ENCODE measurements around the gene SIL1. TPM values are rescaled to one million over a fixed set of nuclear protein-coding genes. Genes with fewer than 3 reads are reported as not detected.
A peak's percentile ranks its signal among the peaks of the same experiment; 100 is the strongest.

Gene SIL1
- total and polyA plus RNA-seq, 5 donors = 43.4 to 51.6 (median 43.7) TPM

DNA sequence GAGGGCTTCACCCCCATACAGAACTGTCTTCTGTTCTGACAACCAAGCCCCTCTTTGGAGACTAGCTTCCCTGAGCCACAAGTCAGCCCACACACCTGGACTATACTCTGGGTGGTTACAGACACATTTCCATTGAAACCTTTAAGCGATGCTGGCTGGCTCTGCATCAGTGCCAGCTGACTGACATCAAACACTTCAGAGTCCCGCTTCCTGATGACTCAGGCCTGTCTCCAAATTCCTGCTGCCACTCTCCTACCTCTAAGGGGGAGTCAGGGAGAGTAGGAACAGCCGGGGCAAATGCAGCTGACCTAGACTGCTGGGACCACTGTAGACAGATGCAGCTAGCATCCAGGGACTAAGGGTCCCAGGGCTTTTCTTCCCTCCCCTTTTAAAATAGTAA lies 59.4 kb downstream of the SIL1 start:
- H3K4me3 ChIP-seq (ENCODE audit: low read length) = no peak overlapping the region
- intact Hi-C loops (cut with DNase I) = no loop called here
- 38% methylated on average over 3 of the region's 3 CpGs for WGBS
- ATAC-seq = peak; percentile 57 to 76
- no peaks in the 10 kb centered on the region for H3K9me3 ChIP-seq (ENCODE audit: control insufficient read depth, low read length)
- H3K27me3 ChIP-seq (ENCODE audit: control insufficient read depth, insufficient read depth) = no peaks in the 10 kb centered on the region
- DNase-seq = peak; percentile 31 to 64 (median 58)
- H3K4me1 ChIP-seq (ENCODE audit: control insufficient read depth, insufficient read depth, low read length) = peaks cover 16% of the 10 kb centered on the region
- peak overlapping the region; percentile 29 for H3K27ac ChIP-seq (ENCODE audit: low read length)

GRCh38 chr5:139138109-139138508 lies 60.1 kb downstream of the SIL1 start:
- DNase-seq (no peak), ATAC-seq (no peak)
- H3K9me3 ChIP-seq (ENCODE audit: control insufficient read depth, low read length) = no peaks in the 10 kb centered on the region
- H3K4me1 ChIP-seq (ENCODE audit: control insufficient read depth, insufficient read depth, low read length) = peaks cover 18% of the 10 kb centered on the region
- intact Hi-C loops (cut with DNase I) = no loop called here
- peak overlapping the region; percentile 23 for H3K27ac ChIP-seq (ENCODE audit: low read length)
- no peaks in the 10 kb centered on the region for H3K27me3 ChIP-seq (ENCODE audit: control insufficient read depth, insufficient read depth)
- no peak overlapping the region for H3K4me3 ChIP-seq (ENCODE audit: low read length)
- 82% methylated on average over 4 of the region's 4 CpGs for WGBS

- H3K4me3 ChIP-seq (ENCODE audit: low read length) = no peak overlapping the region
- DNase-seq (peak in 1 of 3 donors; percentile 60), ATAC-seq (no peak)
- no peaks in the 10 kb centered on the region for H3K27me3 ChIP-seq (ENCODE audit: control insufficient read depth, insufficient read depth)
- 57% methylated on average over 4 of the region's 4 CpGs for WGBS
- H3K9me3 ChIP-seq (ENCODE audit: control insufficient read depth, low read length) = no peaks in the 10 kb centered on the region
- intact Hi-C loops (cut with DNase I) = no loop called here
- peak overlapping the region; percentile 23 for H3K27ac ChIP-seq (ENCODE audit: low read length)
- H3K4me1 ChIP-seq (ENCODE audit: control insufficient read depth, insufficient read depth, low read length) = peaks cover 21% of the 10 kb centered on the region
Measured at GRCh38 chr5:139137697-139138096, 60.5 kb downstream of the SIL1 start.

DNA sequence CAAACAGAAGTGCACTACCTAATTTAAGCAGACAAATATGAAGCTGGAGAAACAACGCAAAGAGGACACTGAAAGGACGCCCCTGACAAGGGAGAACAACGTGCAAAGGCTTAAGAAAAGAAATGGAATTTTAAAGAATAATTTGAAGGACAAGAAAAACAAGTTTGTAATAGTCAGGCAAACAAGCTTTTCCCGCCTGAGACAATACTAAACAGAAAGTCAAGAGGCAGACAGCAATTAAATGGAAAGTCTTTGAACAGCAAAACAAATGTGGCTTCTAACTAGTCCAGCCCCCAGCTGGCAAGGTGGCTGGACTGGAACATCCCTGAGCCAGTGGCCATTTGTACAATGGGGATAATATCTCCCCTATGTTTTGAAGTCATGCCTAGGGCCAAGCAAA lies 63.3 kb downstream of the SIL1 start:
- Histone ChIP-seq H3K4me1 (ENCODE audit: control insufficient read depth, insufficient read depth, low read length) (peaks cover 21% of the 10 kb centered on the region), H3K27ac (ENCODE audit: low read length) (no peak overlapping the region)
- intact Hi-C loops (cut with DNase I) = no loop called here

DNA sequence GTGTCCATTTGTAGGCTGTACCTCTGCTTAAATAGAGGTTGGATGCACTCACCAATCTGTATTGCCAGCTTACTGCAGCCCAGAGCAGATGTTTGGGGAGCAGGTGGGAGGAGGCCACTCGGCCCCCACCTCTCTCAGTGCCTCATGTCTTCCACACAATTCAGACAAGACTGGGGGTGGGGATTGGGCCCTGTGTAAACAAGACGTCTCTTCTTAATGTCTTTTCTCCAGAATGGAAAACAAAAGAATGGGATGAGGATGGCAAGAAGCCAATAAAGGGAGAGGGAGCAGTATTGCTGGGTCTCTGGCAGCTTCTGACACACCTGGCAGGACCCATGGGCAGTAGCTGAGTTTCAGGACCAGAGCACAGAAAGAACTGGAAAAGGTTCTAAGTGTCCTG lies 64.9 kb downstream of the SIL1 start:
- H3K27me3 ChIP-seq (ENCODE audit: control insufficient read depth, insufficient read depth) = no peaks in the 10 kb centered on the region
- H3K27ac ChIP-seq (ENCODE audit: low read length) = no peak overlapping the region
- intact Hi-C loops (cut with DNase I) = no loop called here
- 69% methylated on average over 2 of the region's 2 CpGs for WGBS
- peaks cover 20% of the 10 kb centered on the region for H3K4me1 ChIP-seq (ENCODE audit: control insufficient read depth, insufficient read depth, low read length)
- H3K4me3 ChIP-seq (ENCODE audit: low read length) = no peak overlapping the region
- DNase-seq = no peak
- no peak for ATAC-seq
- H3K9me3 ChIP-seq (ENCODE audit: control insufficient read depth, low read length) = no peaks in the 10 kb centered on the region

More for the DNA sequence above, 63.3 kb downstream of the SIL1 start:
- 97% methylated on average over 4 of the region's 4 CpGs for WGBS
- Histone ChIP-seq H3K4me3 (ENCODE audit: low read length) (no peak overlapping the region), H3K27me3 (ENCODE audit: control insufficient read depth, insufficient read depth) (no peaks in the 10 kb centered on the region), H3K9me3 (ENCODE audit: control insufficient read depth, low read length) (no peaks in the 10 kb centered on the region)
- DNase-seq (no peak), ATAC-seq (no peak)

DNA sequence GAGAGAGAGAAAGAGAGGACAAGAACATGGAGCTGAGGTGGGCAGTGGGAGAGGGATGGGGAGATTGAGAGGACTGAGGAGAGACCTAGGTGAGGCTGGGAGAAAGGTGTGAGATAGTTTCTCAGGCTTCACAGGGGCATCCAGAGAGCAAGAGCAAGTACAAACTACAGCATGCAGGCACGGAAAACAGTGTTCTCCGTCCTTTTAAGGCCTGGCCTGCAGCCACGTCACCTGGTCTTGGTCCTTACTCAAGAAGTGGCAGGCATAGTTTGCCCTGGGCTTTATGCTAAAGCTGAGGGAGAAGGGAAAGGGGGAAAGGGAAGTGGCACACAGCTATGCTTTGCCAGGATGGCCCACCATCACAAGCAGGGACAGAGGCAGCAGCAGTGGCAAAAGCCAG lies 65.7 kb downstream of the SIL1 start:
- peaks cover 13% of the 10 kb centered on the region for H3K4me1 ChIP-seq (ENCODE audit: control insufficient read depth, insufficient read depth, low read length)
- WGBS = 77% methylated on average over 3 of the region's 3 CpGs
- H3K9me3 ChIP-seq (ENCODE audit: control insufficient read depth, low read length) = no peaks in the 10 kb centered on the region
- no peaks in the 10 kb centered on the region for H3K27me3 ChIP-seq (ENCODE audit: control insufficient read depth, insufficient read depth)
- H3K4me3 ChIP-seq (ENCODE audit: low read length) = no peak overlapping the region
- DNase-seq (no peak), ATAC-seq (no peak)
- intact Hi-C loops (cut with DNase I) = no loop called here
- H3K27ac ChIP-seq (ENCODE audit: low read length) = no peak overlapping the region

GRCh38 chr5:139131921-139132432 lies 66.2 kb downstream of the SIL1 start:
- WGBS = 12% methylated on average over 2 of the region's 2 CpGs
- H3K4me1 ChIP-seq (ENCODE audit: control insufficient read depth, insufficient read depth, low read length) = peaks cover 13% of the 10 kb centered on the region
- no peak overlapping the region for H3K4me3 ChIP-seq (ENCODE audit: low read length)
- H3K9me3 ChIP-seq (ENCODE audit: control insufficient read depth, low read length) = no peaks in the 10 kb centered on the region
- DNase-seq (no peak), ATAC-seq (peak; percentile 27 to 31)
- intact Hi-C loops (cut with DNase I) = no loop called here
- peak overlapping the region; percentile 96 for H3K27ac ChIP-seq (ENCODE audit: low read length)
- H3K27me3 ChIP-seq (ENCODE audit: control insufficient read depth, insufficient read depth) = no peaks in the 10 kb centered on the region

DNA sequence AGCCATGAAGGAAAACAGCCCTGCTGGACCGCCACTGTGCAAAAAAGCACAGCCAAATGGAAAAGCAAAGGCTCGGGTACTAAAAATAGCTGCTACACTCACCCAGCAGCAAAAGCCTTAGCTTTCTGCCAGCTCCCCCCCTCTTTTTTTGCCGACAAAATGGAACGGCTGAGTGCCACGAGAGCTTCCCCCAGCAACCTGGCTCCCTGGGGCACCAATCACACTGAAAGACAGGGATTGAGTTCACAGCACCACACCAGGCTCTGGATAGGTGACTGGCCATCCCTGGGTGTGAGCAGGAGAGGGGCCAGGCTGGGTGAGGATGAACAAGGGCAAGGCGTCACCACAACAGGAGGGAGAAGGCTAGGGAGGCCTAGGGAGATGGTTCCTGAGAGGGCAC lies 66.7 kb downstream of the SIL1 start:
- H3K4me1 ChIP-seq (ENCODE audit: control insufficient read depth, insufficient read depth, low read length) = peaks cover 13% of the 10 kb centered on the region
- no peaks in the 10 kb centered on the region for H3K27me3 ChIP-seq (ENCODE audit: control insufficient read depth, insufficient read depth)
- peak overlapping the region; percentile 17 for H3K4me3 ChIP-seq (ENCODE audit: low read length)
- WGBS = 27% methylated on average over 6 of the region's 6 CpGs
- H3K9me3 ChIP-seq (ENCODE audit: control insufficient read depth, low read length) = no peaks in the 10 kb centered on the region
- peak overlapping the region; percentile 96 for H3K27ac ChIP-seq (ENCODE audit: low read length)
- intact Hi-C loops (cut with DNase I) = no loop called here
- peak; percentile 46 to 74 (median 54) for DNase-seq
- peak; percentile 66 to 74 for ATAC-seq

GRCh38 chr5:139131062-139131461 lies 67.1 kb downstream of the SIL1 start:
- peaks cover 13% of the 10 kb centered on the region for H3K4me1 ChIP-seq (ENCODE audit: control insufficient read depth, insufficient read depth, low read length)
- ATAC-seq = no peak
- DNase-seq = no peak
- peak overlapping the region; percentile 96 for H3K27ac ChIP-seq (ENCODE audit: low read length)
- H3K4me3 ChIP-seq (ENCODE audit: low read length) = peak overlapping the region; percentile 17
- H3K9me3 ChIP-seq (ENCODE audit: control insufficient read depth, low read length) = no peaks in the 10 kb centered on the region
- H3K27me3 ChIP-seq (ENCODE audit: control insufficient read depth, insufficient read depth) = no peaks in the 10 kb centered on the region
- intact Hi-C loops (cut with DNase I) = no loop called here
- 40% methylated on average over 3 of the region's 3 CpGs for WGBS

- Histone ChIP-seq H3K4me1 (ENCODE audit: control insufficient read depth, insufficient read depth, low read length) (peaks cover 13% of the 10 kb centered on the region), H3K4me3 (ENCODE audit: low read length) (no peak overlapping the region), H3K27me3 (ENCODE audit: control insufficient read depth, insufficient read depth) (no peaks in the 10 kb centered on the region), H3K27ac (ENCODE audit: low read length) (no peak overlapping the region), H3K9me3 (ENCODE audit: control insufficient read depth, low read length) (no peaks in the 10 kb centered on the region)
- 79% methylated on average over 4 of the region's 4 CpGs for WGBS
- DNase-seq (no peak), ATAC-seq (no peak)
- intact Hi-C loops (cut with DNase I) = no loop called here
Measured at GRCh38 chr5:139130214-139130613, 68.0 kb downstream of the SIL1 start.

GRCh38 chr5:139126711-139127111 lies 71.5 kb downstream of the SIL1 start:
- H3K27ac ChIP-seq (ENCODE audit: low read length) = peak overlapping the region; percentile 65
- no peaks in the 10 kb centered on the region for H3K9me3 ChIP-seq (ENCODE audit: control insufficient read depth, low read length)
- intact Hi-C loops (cut with DNase I) = no loop called here
- 70% methylated on average over 3 of the region's 3 CpGs for WGBS
- DNase-seq (peak in 2 of 3 donors; percentile 58 to 67), ATAC-seq (peak; percentile 61 to 83)
- no peak overlapping the region for H3K4me3 ChIP-seq (ENCODE audit: low read length)
- no peaks in the 10 kb centered on the region for H3K27me3 ChIP-seq (ENCODE audit: control insufficient read depth, insufficient read depth)
- H3K4me1 ChIP-seq (ENCODE audit: control insufficient read depth, insufficient read depth, low read length) = peaks cover 5% of the 10 kb centered on the region

DNA sequence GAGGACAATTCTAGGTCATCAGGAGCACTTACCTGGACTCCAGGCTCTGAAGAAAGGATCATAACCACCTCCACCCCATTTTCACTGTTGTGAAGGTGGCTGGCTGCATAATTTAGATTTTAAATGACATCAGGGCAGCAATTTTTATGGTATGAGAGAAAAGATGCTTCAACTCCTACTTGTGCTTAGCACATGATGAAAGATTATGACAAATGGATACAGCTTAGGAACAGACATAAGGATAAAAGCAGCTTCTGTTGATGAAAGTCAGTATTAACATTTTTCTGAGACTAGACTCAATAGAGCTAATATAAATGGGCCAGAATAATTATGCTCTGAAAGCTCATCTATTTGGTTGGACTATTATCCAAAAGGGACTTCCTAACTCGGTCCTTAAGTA lies 72.2 kb downstream of the SIL1 start:
- Histone ChIP-seq H3K4me1 (ENCODE audit: control insufficient read depth, insufficient read depth, low read length) (peaks cover 4% of the 10 kb centered on the region), H3K9me3 (ENCODE audit: control insufficient read depth, low read length) (no peaks in the 10 kb centered on the region), H3K4me3 (ENCODE audit: low read length) (no peak overlapping the region), H3K27ac (ENCODE audit: low read length) (peak overlapping the region; percentile 70), H3K27me3 (ENCODE audit: control insufficient read depth, insufficient read depth) (no peaks in the 10 kb centered on the region)
- DNase-seq = no peak
- ATAC-seq = no peak
- intact Hi-C loops (cut with DNase I) = no loop called here
- 68% methylated on average over 1 of the region's 1 CpG for WGBS

Data from right cardiac atrium (tissue), 5 donors.